GM18907 (cell line): ENCODE measurements around the gene BACH1.

Experiments used
- ATAC-seq: cut with Tn5 transposase; IDR thresholded peaks from one replicate; pipeline ENCODE4 v1.9.1; 2021; ENCODE audit warnings: mild to moderate bottlenecking, moderate library complexity; ENCODE audit not compliant: unreplicated experiment

BACH1 gene

DNA sequence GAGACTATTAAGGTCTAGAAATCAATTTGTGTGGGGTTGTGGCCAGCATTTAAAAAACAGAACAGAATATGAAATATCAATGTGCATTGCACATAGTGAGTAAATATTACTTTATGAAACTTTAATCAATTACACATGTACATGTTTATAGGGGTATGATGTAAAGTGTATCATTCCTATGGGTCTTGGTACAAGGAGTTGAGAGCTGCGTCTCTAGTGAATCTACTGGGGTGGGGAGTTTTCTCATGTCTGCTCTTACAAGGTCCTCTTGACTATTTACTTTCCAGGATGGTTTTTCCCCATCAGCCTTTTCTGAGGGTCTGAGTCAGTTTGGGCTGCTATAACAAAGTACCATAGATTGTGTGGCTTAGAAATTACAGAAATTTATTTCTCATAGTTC is 75.8 kb downstream of the BACH1 start:
- no peak for ATAC-seq

DNA sequence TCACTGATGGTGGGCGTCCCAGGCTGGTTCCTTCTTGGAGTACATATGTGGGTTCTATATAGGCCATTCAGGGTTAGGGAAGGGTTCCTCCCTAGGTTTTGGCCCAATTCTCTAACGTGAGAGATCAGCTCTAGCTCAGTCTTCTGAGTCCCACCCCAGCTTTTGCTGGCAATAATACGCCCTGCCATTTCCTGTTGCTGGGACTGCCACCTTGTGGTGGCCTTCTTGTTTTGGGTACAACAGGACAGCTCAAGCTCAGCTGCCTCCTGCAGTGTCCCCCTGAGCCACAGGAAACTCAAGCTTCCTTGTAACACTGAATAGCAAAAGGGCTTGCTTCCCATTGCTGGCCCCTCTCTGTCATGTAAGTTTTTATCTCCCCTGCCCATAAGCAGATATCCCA is 77.8 kb downstream of the BACH1 start:
- ATAC-seq = peak; percentile 80

DNA sequence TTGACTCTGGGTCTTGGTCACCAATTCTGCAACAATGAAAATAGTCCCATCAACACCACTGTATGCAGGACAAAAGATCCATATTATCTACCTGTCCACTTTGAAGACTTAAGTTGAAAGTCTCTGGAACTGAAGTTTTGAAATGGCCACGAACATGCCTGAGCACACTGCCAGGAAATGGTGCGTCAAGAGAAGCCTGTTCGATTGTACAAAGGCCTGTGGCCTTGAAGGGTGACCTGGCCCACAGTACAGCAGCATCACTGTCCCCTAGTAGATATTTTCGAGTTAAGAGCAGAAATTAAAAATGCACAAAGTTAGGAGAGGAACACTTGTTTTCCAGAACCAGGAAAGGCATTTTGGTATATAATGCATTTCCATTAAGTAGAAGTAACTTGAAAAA is 78.5 kb downstream of the BACH1 start:
- no peak for ATAC-seq

DNA sequence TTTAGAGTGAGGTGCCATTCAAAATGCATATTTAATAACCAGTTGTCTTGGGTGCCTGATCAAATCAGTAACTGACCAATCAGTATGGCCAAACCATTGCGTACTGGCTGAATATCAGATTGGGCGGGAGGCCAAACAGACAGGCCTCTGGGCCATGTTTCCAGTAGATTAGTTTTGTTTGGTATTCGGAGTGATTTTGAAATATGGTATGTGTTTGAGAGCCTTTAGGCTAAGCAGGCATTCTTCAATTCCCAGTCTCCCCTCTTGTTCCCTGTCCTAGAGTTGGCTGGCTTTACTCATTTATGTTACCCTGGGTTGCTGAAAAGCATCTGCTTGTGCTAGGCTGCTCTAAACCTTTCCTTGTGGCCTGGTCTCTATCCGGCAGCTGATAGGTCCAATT is 80.1 kb downstream of the BACH1 start:
- ATAC-seq = no peak

DNA sequence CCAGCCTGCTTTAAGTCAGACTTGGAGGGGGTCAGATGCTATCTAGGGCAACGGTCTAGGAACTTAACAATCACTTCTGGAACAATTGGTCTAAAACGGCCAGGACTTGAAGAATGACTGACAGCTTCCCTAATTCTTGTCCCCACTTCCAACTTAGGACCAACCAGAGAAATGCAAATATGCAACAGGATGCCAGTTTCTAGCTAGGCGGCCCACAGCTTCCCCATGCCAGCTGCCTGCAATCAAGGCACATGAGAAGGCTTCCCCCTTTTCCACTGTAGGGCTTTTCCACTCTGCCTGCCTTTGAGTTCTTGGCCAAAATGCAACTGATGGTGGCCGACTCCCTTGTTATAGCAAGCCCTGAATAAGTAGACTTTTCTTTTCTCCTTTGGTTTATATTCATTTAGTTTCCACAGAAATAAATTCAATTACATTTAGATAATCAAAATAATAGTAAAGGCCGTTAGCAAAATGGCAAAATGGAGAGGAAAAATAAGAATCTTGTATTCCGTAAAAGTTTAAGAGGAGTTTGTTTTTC is 80.9 kb downstream of the BACH1 start:
- ATAC-seq = no peak

DNA sequence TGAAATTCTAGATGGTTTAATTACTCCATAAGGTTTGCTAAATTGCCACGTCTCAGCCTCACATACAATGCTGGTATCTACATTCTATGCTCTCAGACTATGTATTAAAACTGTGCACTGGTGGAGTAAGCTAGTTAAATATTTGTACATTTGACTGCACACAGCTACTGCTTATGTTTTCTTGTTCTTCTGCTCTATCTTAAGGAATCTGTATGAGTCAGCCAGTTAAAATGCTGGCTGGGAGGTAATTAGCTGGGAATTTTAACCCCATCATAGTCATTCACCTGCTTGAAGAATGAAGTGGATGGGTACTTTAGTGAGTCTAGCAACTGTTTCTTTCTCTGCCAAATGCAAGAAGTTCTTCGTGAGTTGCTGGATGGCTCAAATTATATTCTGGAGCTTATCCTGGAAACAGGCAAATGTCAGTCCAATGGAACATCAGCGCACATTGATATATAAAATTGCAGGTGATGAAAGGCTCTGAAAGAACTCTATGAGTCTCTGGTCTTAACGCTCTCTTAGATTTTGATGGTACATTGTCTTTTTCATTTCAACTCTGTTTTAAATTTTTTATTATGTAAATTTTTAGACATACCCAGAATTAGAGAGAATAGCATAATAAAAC is 83.4 kb downstream of the BACH1 start:
- ATAC-seq = no peak

DNA sequence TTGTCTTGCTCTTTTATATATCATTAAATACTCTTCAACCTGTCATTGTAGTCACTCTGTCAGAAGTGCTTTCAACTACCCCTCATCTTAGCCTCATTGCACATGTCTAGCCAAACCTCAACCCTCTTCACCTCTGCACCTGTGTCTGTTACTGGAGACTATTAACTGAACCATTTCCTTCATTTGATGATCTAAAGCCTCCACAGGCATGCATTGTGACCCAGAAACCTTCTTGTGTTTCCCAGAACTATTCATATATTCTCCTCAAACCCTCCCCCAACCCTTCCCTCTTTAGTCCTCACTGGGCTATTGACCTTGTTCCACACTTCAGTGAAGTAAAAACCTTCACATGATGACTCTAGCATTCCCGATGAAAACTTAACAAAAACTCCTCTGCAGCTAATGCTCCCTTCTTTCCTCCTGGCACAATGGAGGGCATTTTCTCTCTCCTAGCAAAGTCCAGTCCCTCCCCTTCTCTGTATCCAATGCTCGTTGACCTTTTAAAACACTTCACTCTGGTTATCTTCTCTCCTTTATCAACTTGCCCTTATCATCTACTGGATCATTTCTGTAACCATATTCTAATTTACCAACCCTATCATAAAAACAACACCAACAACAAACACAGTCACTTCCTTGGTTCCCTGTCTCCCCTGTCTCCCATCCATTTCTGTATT is 86.1 kb downstream of the BACH1 start:
- no peak for ATAC-seq

DNA sequence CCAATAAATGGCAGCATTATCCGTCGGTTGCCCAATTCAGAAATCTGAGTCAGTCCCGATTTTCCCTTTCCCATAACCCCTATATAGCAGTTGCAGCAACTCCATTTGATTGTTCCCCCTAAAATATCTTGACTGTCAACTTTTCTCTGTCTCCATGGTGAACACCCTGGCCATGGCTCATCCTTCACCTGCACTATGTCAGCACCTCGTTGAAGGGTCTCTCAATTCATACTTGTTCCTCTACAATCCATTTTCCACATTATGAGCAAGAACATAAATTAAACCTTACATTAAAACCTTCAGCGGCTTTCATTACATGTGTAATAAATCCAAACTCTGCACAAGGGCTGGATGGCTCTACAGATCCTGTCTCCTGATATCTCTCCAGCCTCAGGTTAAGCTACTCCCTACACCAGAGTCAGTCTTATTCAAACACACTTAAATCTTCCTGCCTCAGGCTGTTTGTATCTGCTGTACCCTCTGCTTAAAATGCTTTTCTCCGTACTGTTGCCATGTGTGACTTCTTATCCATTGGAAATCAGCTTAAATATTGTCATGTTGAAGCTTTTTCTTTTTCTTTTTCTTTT is 87.3 kb downstream of the BACH1 start:
- no peak for ATAC-seq

DNA sequence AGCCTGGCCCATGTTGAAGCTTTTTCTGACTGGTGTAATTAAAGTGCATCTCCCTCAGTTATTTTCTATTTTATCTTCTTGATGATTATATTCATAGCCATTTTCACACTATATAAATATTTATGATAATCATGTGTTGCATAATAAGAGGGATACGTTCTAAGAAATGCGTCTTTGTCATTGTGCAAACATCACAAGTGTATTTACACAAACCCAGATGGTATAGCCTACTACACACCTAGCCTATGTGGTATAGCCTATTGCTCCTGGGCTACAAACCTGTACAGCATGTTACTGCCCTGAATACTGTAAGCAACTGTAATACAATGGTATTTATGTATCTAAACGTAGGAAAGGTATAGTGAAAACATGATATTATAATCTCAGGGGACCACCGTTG is 88.1 kb downstream of the BACH1 start:
- no peak for ATAC-seq

DNA sequence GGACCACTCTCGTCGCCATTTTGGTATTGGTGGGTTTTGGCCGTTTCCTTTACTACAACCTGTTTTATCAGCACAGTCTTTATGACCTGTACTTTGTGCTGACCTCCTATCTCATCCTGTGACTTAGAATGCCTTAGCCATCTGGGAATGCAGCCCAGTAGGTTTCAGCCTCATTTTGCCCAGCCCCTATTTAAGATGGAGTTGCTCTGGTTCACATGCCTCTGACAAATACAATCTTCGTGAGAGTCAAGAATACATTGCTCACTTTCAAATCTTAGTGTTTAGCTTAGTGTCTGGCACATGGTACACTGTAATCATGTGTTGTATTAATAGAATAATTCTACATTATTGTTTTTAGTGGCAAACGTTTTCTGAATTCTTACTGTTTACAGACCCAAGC is 88.9 kb downstream of the BACH1 start:
- no peak for ATAC-seq

DNA sequence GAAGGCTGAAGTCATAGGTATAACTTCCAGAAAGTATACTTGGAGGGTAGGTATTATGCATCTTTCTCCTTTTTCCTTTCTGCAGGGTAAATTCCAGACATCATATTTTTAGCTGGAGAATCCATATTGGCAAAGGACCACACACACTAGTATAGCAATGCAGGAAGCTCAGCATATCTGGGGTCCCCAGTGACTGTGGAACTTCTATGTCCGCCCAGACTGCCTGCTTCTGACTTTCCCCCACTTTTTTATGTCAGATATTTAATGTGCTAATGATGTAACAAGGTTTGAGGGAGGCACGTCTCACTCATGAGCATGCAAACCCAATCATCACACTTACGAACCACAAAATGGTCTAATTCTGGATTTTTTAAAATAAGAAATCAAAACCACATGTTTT is 90.4 kb downstream of the BACH1 start:
- ATAC-seq = no peak

DNA sequence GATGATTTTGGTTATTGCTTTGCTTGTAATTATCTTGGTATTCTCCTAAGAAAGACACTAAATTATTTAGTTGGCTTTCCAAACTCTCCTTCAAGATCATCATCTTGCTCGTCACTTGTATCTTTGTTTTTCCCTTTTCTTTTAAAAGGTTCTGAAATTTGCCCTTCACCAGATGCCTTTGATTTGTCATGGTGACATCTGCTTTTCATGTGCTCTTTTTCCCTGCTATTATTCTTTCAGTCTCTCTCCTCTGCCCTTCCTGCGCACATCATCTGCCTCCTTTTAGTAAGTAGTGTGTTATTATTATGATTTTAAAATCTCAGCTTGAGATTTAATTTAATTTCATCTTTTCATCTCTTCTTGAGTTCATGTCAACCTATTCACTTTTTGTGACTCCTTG is 92.1 kb downstream of the BACH1 start:
- no peak for ATAC-seq

DNA sequence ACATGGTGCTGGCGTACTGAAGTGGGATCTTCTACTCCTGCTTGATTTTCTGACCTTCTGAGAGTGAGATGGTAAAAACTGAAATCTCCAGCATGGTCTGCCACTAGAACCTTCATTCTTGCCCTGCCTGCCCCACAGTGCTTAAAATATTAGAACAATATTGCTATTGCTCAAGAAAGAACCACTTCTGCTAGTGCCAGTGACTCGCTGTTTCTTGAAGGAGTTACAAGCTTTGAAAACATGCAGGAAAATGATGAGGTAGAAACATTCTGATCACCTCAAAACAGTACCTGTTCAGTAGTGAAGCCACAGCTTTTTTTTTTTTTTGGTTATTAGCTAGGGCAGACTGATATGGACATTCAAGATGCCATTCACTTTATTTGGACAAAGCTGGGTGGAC is 95.3 kb downstream of the BACH1 start:
- ATAC-seq = no peak
